Kidney epithelial cell (primary cell): ENCODE measurements around the gene EIF2AK3. TPM values are rescaled to one million over a fixed set of nuclear protein-coding genes. Genes with fewer than 3 reads are reported as not detected.

Experiments
- DNase-seq: peaks from one replicate; pipeline ENCODE4 v3.0.0-alpha.2; 2010; ENCODE audit warnings: low read depth
- H3K27me3 ChIP-seq: 2 replicates; pipeline ENCODE4 v1.6.0; 2011; ENCODE audit warnings: low read length; ENCODE audit not compliant: control insufficient read depth, insufficient read depth
- H3K36me3 ChIP-seq: 2 replicates; pipeline ENCODE4 v1.5.1; 2011; ENCODE audit warnings: low read length; ENCODE audit not compliant: control insufficient read depth, insufficient read depth
- H3K4me3 ChIP-seq: 2 replicates; pipeline ENCODE4 v1.5.1; 2011; ENCODE audit warnings: low read depth, mild to moderate bottlenecking, control low read depth, low read length
- total RNA-seq: library from RNA; depleted of rRNA; stranded (reverse); fragments of >200 nt; gene quantifications from 2 replicates; pipeline ENCODE4 v1.2.3, GENCODE V29; 2015
- TF ChIP-seq, protein P1 (sequence below): IDR thresholded peaks from 2 replicates; pipeline ENCODE4 v1.5.1; 2011; ENCODE audit warnings: mild to moderate bottlenecking, moderate library complexity, low read length, control low read depth, inconsistent platforms; ENCODE audit not compliant: insufficient read depth, poor library complexity, severe bottlenecking

EIF2AK3 gene
- total RNA-seq, 1 donor from 2014 or later: 11.9 TPM

DNA sequence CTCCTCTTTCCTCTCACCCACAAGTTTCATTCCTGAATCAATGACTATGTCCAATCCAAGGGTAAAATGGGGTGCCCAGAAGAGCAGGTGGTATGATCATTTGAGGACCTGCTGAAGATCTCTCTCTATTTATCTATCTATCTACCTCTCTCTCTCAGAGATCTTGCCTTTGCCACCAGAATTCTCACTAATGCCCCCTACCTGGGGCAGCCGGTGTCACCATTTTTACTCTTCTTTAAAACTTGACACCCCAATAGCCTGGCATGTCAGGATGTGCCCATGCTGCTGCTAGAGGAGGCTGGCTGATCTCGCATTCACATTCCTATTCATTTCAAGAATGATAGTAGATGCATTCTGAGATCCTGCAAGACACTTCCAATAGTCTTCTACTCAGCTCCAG is 40.0 kb upstream of the EIF2AK3 start:
- no peaks in the 10 kb centered on the region for H3K27me3 ChIP-seq
- no peaks in the 10 kb centered on the region for H3K36me3 ChIP-seq
- DNase-seq: no peak
- H3K4me3 ChIP-seq: no peak overlapping the region
- TF ChIP-seq, protein P1, sequence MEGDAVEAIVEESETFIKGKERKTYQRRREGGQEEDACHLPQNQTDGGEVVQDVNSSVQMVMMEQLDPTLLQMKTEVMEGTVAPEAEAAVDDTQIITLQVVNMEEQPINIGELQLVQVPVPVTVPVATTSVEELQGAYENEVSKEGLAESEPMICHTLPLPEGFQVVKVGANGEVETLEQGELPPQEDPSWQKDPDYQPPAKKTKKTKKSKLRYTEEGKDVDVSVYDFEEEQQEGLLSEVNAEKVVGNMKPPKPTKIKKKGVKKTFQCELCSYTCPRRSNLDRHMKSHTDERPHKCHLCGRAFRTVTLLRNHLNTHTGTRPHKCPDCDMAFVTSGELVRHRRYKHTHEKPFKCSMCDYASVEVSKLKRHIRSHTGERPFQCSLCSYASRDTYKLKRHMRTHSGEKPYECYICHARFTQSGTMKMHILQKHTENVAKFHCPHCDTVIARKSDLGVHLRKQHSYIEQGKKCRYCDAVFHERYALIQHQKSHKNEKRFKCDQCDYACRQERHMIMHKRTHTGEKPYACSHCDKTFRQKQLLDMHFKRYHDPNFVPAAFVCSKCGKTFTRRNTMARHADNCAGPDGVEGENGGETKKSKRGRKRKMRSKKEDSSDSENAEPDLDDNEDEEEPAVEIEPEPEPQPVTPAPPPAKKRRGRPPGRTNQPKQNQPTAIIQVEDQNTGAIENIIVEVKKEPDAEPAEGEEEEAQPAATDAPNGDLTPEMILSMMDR: no peak

DNA sequence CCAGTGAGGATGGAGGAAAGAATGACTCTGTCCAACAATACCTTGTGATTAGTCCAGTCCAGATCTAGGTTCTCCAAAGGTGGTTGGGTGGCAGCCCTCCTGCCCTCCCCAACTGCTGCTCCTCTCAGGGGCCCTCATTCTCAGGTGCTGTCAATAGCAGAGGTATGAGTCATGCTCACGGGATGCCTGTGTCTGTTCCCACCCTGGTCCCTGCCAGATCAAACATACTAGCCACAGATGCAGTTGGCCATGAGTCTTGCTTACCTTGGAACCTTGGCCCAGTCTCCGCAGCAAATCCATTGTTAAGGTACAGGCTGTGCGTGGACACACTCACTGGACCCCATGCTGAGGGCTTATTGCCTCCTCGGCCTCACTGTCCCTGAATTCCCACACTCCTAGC is 39.3 kb upstream of the EIF2AK3 start:
- H3K27me3 ChIP-seq: no peaks in the 10 kb centered on the region
- no peak overlapping the region for H3K4me3 ChIP-seq
- H3K36me3 ChIP-seq: no peaks in the 10 kb centered on the region
- no peak for DNase-seq
- TF ChIP-seq, protein P1: no peak

DNA sequence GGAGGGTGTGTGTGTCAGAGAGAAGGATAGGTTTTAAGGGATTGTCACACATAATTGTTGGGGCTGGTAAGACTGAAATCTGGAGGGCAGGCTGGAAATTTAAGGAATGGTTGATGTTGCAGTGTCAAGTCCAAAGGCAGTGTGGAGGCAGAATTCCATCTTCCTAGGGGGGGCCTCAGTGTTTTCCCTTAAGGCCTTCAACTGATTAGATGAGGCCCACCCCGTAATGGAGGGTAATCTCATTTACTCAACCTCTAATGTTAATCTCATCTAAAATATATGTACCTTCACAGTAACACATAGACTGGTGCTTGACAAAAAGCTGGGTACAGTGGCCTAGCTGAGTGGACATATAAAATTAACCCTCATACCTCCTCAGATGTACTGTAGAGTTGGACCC is 33.4 kb upstream of the EIF2AK3 start:
- no peak for DNase-seq
- Histone ChIP-seq H3K4me3 (no peak overlapping the region), H3K27me3 (no peaks in the 10 kb centered on the region), H3K36me3 (no peaks in the 10 kb centered on the region)
- TF ChIP-seq, protein P1: no peak

DNA sequence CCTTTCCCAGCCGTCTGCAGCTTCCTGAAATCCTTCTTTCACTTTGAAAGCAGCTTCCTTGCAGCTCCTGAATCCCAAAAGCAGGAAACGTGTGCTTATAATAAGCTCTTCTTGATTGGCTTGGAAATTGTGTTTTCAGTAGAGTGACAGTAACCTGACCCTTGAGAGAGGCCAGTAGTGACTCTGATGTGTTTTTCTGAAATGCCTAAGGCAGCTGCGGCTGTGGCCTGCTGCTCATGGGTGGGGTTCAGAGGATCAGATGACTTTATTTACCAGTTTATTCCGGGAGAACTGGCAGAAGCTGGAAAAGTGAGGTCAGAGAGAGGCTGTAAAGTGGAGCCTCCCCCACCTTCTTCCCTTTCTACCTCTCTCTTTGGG is 32.3 kb upstream of the EIF2AK3 start:
- no peak for DNase-seq
- no peaks in the 10 kb centered on the region for H3K36me3 ChIP-seq
- H3K4me3 ChIP-seq: no peak overlapping the region
- no peaks in the 10 kb centered on the region for H3K27me3 ChIP-seq
- TF ChIP-seq, protein P1: no peak

DNA sequence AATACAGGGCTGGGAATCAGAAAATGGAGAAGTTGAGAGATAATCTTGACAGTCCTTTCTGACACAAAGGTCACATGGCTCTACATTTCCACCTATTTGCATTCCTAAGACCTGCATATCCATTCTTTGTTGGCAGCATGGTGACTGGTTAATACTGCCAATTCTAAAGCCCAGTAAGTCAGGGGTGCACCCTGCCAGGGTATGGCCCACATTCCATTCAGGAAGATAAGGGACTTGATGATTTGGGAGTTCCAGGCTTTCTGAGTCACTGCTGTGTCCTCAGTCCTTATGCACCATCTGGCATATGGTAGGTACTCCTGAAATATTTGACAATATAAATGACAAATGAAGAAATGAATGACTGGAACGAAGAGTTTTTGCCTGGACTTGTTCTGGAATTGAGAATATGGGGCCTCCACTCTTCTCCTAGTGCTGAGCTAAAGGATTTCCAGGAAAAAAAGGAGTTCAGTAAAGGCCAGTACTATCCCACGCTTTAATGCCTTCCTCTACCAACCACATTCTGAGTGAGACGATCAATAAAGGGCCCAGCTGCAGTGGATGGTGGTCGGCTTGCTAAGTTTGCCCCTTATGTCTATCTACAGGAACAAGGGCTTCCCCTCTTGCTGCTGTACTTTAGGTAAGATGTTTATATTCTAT is 31.7 kb upstream of the EIF2AK3 start:
- Histone ChIP-seq H3K36me3 (no peaks in the 10 kb centered on the region), H3K4me3 (no peak overlapping the region), H3K27me3 (no peaks in the 10 kb centered on the region)
- TF ChIP-seq, protein P1: no peak
- DNase-seq: no peak

DNA sequence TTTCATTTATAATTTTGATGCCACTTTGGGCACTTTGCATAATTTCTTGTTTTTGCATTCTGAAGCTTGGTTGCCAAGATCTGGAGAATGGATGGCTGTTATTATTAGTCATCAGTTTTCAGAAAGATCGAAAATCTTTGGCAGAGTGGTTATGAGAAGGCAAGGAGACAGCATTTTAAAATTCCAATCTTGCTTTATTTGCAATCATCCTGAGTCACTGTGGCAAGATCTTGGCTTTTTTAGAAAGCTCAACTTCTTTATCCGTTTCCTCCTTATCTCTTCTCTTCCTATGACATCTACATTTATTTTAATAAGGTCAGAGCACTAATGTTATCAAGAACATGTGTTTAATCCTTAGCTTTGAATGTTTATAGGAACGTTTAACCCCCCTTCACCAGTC is 31.1 kb upstream of the EIF2AK3 start:
- Histone ChIP-seq H3K36me3 (no peaks in the 10 kb centered on the region), H3K4me3 (no peak overlapping the region), H3K27me3 (no peaks in the 10 kb centered on the region)
- DNase-seq: no peak
- TF ChIP-seq, protein P1: no peak
